Astrocyte (in vitro differentiated cells and primary cell): ENCODE data around the gene SLC9A9. TPM values are rescaled to one million over a fixed set of nuclear protein-coding genes. Genes with fewer than 3 reads are reported as not detected.

Experiments used
- DNase-seq: peaks from one replicate; pipeline ENCODE4 v3.0.0-alpha.2; 2010; ENCODE audit warnings: low read depth
- FAIRE-seq: peaks from 2 replicates; lab custom pipeline; 2011; peaks lifted over from hg19 to GRCh38; lab: Jason Lieb, UNC
- H2AFZ ChIP-seq: 2 replicates; pipeline ENCODE4 v1.6.0; 2012; ENCODE audit warnings: low read depth, low read length, inconsistent platforms
- H3K27ac ChIP-seq: 2 replicates; pipeline ENCODE4 v1.5.1; 2011; ENCODE audit warnings: low read depth, low read length, inconsistent platforms
- H3K27me3 ChIP-seq: 2 replicates; pipeline ENCODE4 v1.6.0; 2011; ENCODE audit warnings: low read length, inconsistent platforms; ENCODE audit not compliant: insufficient read depth
- H3K36me3 ChIP-seq: 2 replicates; pipeline ENCODE4 v1.5.1; 2011; ENCODE audit warnings: low read length, inconsistent platforms; ENCODE audit not compliant: insufficient read depth
- H3K4me1 ChIP-seq: 2 replicates; pipeline ENCODE4 v1.5.1; 2011; ENCODE audit warnings: low read length, inconsistent platforms; ENCODE audit not compliant: insufficient read depth
- H3K4me2 ChIP-seq: 2 replicates; pipeline ENCODE4 v1.6.0; 2012; ENCODE audit warnings: low read length, inconsistent platforms
- H3K4me3 ChIP-seq: 2 replicates; pipeline ENCODE4 v1.5.1; 2011; ENCODE audit warnings: low read depth, mild to moderate bottlenecking, low read length, inconsistent platforms; ENCODE audit not compliant: insufficient read depth
- H3K79me2 ChIP-seq: 2 replicates; pipeline ENCODE4 v1.6.0; 2012; ENCODE audit warnings: mild to moderate bottlenecking, low read length, inconsistent platforms; ENCODE audit not compliant: insufficient read depth
- H3K9ac ChIP-seq: 2 replicates; pipeline ENCODE4 v1.6.0; 2012; ENCODE audit warnings: mild to moderate bottlenecking, low read length, inconsistent platforms
- H3K9me3 ChIP-seq: 2 replicates; pipeline ENCODE4 v1.5.1; 2012; ENCODE audit warnings: low read depth, mild to moderate bottlenecking, low read length, inconsistent platforms; ENCODE audit not compliant: insufficient read depth
- H4K20me1 ChIP-seq: 2 replicates; pipeline ENCODE4 v1.6.0; 2012; ENCODE audit warnings: low read length, inconsistent platforms; ENCODE audit not compliant: insufficient read depth
- H3K27ac Mint-ChIP-seq: one replicate; pipeline ENCODE4 v1.8.0; 2021; ENCODE audit warnings: mild to moderate bottlenecking, mixed read lengths; ENCODE audit not compliant: unreplicated experiment
- H3K27me3 Mint-ChIP-seq: one replicate; pipeline ENCODE4 v1.8.0; 2021; ENCODE audit warnings: low read depth, mixed read lengths; ENCODE audit not compliant: unreplicated experiment
- H3K36me3 Mint-ChIP-seq: one replicate; pipeline ENCODE4 v1.8.0; 2021; ENCODE audit warnings: low read depth, mixed read lengths; ENCODE audit not compliant: unreplicated experiment
- H3K4me1 Mint-ChIP-seq: one replicate; pipeline ENCODE4 v1.8.0; 2021; ENCODE audit warnings: low read depth, mixed read lengths; ENCODE audit not compliant: unreplicated experiment
- H3K4me3 Mint-ChIP-seq: one replicate; pipeline ENCODE4 v1.8.0; 2021; ENCODE audit warnings: mild to moderate bottlenecking, moderate library complexity, mixed read lengths; ENCODE audit not compliant: unreplicated experiment
- H3K9me3 Mint-ChIP-seq: one replicate; pipeline ENCODE4 v1.8.0; 2021; ENCODE audit warnings: mild to moderate bottlenecking, mixed read lengths; ENCODE audit not compliant: unreplicated experiment
- CTCF ChIP-seq: IDR thresholded peaks from 2 replicates; pipeline ENCODE4 v1.5.1; 2011; ENCODE audit warnings: low read depth, mild to moderate bottlenecking, inconsistent platforms, low read length, moderate library complexity; ENCODE audit not compliant: insufficient read depth
- EZH2 ChIP-seq: IDR thresholded peaks from 2 replicates; pipeline ENCODE4 v1.6.1; 2012; ENCODE audit warnings: mild to moderate bottlenecking, low read length, inconsistent platforms; ENCODE audit not compliant: insufficient read depth
- total RNA-seq: library from RNA; stranded (reverse); gene quantifications from 2 replicates; pipeline ENCODE4 v1.2.1, GENCODE V29; 2021

SLC9A9 gene
- total RNA-seq, 1 donor from 2014 or later: 1.5 TPM

DNA sequence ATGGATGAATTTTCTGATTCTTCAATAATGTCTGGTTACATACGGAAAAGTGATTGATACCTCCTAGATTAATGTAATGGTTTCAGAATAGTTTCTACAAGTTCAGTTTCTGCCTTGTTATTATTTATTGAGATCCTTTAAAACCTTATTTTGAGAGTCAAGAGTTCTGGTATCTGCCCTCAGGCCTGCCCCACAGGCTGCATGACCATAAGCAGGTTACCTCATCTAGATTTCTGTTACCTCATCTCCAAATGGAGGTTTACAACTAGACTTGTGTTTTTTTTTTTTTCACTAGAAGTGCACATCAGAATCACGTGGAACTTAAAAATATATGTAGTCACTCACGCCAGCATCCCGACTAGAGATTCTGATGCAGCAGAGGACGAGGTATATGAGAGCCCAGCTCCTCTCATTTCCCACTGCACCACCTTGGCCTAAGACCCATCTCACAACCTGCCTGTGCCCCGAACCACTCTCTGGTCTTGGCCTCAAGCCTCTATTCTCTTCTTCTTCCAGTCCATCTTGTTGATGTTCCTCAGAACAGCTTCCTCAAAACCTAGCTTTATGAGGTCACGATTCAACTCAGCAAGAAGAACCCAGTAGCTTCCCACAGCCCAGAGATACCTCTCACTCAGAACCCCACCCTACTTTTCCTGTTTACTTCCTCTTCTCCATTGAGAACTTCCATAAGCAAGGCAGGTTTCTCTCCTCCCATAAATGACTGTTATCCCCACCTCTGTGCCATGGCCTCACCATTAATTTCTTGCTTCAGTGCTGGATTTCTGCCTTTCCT, 375.3 kb downstream of the SLC9A9 start:
- FAIRE-seq: no peak

GRCh38 chr3:143471705-143472104, 376.6 kb downstream of the SLC9A9 start:
- H3K4me2 ChIP-seq: no peak overlapping the region
- FAIRE-seq: no peak
- no peaks in the 10 kb centered on the region for H3K27me3 ChIP-seq
- no peak overlapping the region for H3K4me3 ChIP-seq
- H3K27me3 Mint-ChIP-seq: no peaks in the 10 kb centered on the region
- peaks cover 2% of the 10 kb centered on the region for H3K9me3 Mint-ChIP-seq
- H3K79me2 ChIP-seq: no peaks in the 10 kb centered on the region
- DNase-seq: no peak
- no peak overlapping the region for H2AFZ ChIP-seq
- no peaks in the 10 kb centered on the region for H4K20me1 ChIP-seq
- H3K4me1 Mint-ChIP-seq: no peaks in the 10 kb centered on the region
- H3K4me3 Mint-ChIP-seq: no peak overlapping the region
- TF ChIP-seq CTCF (no peak), EZH2 (no peak)
- H3K27ac Mint-ChIP-seq: no peak overlapping the region
- no peak overlapping the region for H3K9ac ChIP-seq
- no peaks in the 10 kb centered on the region for H3K4me1 ChIP-seq
- H3K36me3 Mint-ChIP-seq: no peaks in the 10 kb centered on the region
- H3K9me3 ChIP-seq: no peaks in the 10 kb centered on the region
- H3K36me3 ChIP-seq: no peaks in the 10 kb centered on the region
- no peak overlapping the region for H3K27ac ChIP-seq

More for the DNA sequence above, 375.3 kb downstream of the SLC9A9 start:
- Mint-ChIP-seq H3K27ac (no peak overlapping the region), H3K9me3 (peaks cover 2% of the 10 kb centered on the region), H3K27me3 (no peaks in the 10 kb centered on the region), H3K4me1 (no peaks in the 10 kb centered on the region), H3K4me3 (no peak overlapping the region), H3K36me3 (no peaks in the 10 kb centered on the region)
- Histone ChIP-seq H3K36me3 (no peaks in the 10 kb centered on the region), H3K27me3 (no peaks in the 10 kb centered on the region), H3K79me2 (no peaks in the 10 kb centered on the region), H2AFZ (no peak overlapping the region), H3K4me2 (no peak overlapping the region), H3K27ac (no peak overlapping the region), H3K9ac (no peak overlapping the region), H4K20me1 (no peaks in the 10 kb centered on the region), H3K9me3 (no peaks in the 10 kb centered on the region), H3K4me3 (no peak overlapping the region), H3K4me1 (no peaks in the 10 kb centered on the region)
- TF ChIP-seq EZH2 (no peak), CTCF (no peak)
- no peak for DNase-seq

DNA sequence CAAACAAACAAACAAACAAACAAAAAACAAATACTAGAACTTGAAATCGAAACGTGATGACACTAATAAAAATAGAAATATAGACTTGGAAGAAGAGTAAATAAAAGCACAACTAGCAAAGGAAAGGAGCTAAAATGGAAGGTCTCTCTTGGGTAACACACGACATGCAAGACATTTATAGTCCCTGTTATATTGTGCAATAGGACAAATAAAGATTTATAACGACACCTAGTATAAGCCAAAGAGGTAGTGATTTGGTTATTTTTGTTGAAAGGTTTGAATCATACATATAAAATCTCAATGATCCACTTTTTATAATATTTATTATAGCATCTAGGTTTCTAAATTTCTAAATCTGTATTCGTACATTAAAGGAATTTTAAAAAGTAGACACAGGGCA, 379.1 kb downstream of the SLC9A9 start:
- Histone ChIP-seq H4K20me1 (no peaks in the 10 kb centered on the region), H3K9ac (no peak overlapping the region), H3K79me2 (no peaks in the 10 kb centered on the region), H3K27me3 (no peaks in the 10 kb centered on the region), H3K4me3 (no peak overlapping the region), H3K36me3 (no peaks in the 10 kb centered on the region), H3K4me2 (no peak overlapping the region), H2AFZ (no peak overlapping the region), H3K27ac (no peak overlapping the region), H3K9me3 (no peaks in the 10 kb centered on the region), H3K4me1 (no peaks in the 10 kb centered on the region)
- H3K4me3 Mint-ChIP-seq: no peak overlapping the region
- no peak overlapping the region for H3K27ac Mint-ChIP-seq
- H3K4me1 Mint-ChIP-seq: no peaks in the 10 kb centered on the region
- FAIRE-seq: no peak
- TF ChIP-seq CTCF (no peak), EZH2 (no peak)
- H3K9me3 Mint-ChIP-seq: peaks cover 2% of the 10 kb centered on the region
- H3K27me3 Mint-ChIP-seq: no peaks in the 10 kb centered on the region
- H3K36me3 Mint-ChIP-seq: no peaks in the 10 kb centered on the region
- no peak for DNase-seq
